HG03460 (cell line): ENCODE data around the gene FLVCR2.

ENCODE experiments used
- ATAC-seq: cut with Tn5 transposase; IDR thresholded peaks from one replicate; pipeline ENCODE4 v1.9.1; 2021; ENCODE audit not compliant: unreplicated experiment

FLVCR2 gene

DNA sequence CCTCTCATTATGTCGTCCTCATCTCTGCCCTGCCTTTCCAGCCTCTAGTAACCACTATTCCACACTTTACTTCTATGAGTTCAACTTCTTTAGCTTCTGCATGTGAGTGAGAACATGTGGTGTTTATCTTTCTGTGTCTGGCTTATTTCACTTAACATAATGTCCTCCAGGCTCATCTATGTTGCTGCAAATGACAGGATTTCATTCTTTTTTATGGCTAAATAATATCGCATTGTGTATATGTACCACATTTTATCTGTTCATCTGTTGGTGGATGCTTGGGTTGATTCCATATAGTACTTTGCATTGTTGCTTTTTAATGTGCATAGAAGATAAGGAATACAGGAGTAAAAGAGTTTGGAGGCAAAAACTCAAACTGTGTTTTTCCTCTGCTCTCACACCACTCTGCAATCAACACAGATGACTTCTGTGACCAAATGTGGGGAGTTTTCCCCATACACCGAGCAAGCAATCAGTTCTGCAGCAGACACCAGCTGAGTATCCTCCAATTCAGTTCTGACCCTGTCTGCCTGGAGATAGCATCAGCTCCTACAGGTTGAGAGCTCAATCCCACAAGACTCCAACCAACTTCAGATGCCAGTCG is 24.6 kb upstream of the FLVCR2 start:
- ATAC-seq = no peak

DNA sequence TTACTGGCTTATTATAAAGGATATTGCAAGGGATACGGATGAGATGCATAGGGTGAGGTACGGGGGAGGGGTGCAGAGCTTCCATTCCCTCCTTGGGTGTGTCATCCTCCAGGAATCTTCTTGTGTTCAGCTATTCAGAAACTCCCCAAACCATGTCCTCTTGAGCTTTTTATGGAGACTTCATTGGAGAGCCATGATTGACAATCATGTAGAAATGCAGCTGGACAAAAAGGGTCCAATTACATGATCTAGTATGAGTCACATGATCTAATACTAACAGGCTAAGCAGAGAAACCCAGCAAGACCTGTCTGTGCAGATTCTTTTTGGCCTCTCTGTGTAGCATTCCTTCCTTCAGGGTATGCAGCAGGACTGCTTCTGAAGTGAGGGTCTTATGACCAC is 23.9 kb upstream of the FLVCR2 start:
- ATAC-seq = no peak

DNA sequence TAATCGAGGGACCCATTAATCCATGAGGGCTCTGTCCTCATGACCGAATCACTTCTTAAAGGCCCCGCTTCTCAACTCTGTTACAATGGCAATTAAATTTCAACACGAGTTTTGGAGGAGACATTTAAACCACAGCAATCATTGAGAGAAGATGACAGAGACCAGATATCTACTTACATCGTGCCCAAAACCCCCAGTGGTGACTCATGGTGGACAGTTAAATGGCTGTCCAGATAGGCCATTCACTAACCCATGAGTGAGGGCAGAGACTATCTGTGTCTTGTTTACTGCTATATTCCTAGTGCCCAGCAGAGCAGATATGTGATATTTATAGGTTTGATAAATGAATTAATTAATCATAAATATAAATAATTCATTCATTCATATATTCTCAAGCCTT is 20.0 kb upstream of the FLVCR2 start:
- ATAC-seq = no peak

DNA sequence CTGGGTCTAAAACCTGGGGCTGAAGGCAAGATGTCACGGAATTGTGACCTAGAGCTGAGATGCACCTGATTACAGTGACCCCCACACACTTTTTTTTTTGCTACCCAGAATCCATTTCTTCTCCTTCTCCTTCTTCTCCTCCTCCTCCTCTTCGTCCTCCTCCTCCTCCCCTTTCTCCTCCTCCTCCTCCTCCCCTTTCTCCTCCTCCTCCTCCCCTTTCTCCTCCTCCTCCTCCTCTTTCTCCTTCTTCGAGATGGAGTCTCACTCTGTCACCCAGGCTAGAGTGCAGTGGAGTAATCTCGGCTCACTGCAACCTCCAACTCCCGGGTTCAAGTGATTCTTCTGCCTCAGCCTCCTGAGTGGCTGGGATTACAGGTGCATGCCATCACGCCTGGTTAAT is 19.4 kb upstream of the FLVCR2 start:
- ATAC-seq = no peak

DNA sequence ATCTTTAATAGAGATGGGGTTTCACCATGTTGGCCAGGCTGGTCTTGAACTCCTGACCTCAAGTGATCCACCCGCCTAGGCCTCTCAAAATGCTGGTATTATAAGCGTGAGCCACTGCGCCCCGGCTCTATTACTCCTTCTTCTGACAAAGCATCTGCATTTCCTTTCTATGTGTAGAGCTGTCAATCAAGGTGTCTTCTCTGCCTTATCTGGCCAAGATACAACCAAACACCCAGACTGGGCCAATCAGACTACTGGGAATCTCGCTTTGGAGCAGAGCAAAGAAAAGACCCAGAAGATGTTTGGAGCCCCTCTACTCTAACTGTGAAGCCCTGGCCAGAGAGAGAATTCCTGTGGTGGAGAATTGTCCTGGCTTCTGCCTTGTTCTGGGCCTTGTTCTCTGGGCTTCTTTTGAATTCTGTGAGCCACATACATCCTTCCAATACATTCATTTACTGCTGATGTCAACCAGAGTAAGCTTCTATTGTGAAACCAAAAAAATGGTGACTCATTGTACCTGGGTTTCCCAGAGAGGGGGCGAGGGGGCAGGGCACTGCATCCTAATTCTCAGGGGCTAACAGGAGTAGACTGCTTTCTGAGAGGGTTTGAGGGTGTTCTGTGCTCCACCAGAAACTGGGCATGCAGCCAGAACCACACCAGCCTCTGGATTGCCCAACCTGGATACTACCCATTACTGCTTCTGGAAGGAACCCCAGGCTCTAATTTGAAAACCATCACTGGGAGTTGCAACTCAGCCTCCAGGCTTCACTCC is 18.8 kb upstream of the FLVCR2 start:
- ATAC-seq = no peak

GRCh38 chr14:75561013-75561432 is 17.4 kb upstream of the FLVCR2 start:
- no peak for ATAC-seq

DNA sequence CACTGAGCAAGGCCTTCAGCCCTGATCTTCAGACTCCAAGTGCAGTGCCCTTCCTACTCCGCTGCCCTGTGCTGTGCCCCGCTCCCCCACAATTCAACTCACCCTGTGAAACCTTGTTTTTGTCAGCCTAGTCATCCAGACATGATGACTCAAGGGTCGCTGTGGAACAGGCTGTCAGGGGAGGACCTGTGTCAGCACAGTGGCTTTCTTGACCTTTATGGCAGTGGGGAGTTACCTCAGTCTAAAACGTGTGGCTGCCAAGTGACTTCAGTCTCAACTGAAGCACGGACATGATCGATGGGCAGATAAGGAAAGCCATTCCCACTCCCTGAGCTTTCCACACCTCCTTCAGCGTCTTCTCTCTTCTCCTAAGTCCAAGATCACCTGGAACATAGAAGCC is 16.3 kb upstream of the FLVCR2 start:
- no peak for ATAC-seq

DNA sequence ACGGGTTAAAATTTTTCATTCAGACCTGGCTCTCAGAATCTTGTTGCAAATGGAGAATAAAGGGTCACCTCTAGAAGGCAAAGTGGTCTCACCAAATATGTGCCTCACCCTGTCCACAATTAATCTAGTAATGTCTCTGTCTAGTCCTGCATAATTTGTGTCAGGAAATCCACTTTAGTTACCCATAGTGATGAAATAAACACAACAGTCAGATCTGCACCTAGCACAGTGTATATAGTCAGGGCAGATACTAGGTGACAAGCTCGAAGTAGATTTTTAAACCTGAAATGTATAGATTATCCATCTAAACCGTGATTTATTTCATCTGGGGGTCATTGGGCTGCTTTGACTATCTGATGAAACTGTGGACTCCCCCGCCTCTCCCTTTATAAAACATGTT is 15.9 kb upstream of the FLVCR2 start:
- ATAC-seq = no peak

- ATAC-seq = no peak
Measured at GRCh38 chr14:75563931-75564330, 14.5 kb upstream of the FLVCR2 start.

DNA sequence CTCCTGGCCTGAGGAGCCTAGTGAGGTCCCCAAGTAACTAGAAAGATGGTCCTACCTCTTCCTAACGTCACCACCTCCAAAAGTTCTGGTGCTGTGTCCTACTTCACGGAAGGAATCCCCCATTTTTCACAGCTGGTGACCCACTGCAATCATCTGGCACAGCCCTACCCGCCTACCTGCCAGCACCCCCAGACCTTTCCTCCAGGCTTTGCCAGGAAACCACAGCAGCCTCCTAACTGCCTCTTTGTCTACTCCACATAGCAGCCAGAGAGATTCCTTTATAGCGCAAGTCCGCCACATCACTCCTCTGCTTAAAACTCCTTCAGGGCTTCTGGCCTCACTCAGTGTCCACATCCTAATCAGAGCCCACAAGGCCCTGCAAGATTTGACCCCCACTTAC is 13.4 kb upstream of the FLVCR2 start:
- no peak for ATAC-seq

DNA sequence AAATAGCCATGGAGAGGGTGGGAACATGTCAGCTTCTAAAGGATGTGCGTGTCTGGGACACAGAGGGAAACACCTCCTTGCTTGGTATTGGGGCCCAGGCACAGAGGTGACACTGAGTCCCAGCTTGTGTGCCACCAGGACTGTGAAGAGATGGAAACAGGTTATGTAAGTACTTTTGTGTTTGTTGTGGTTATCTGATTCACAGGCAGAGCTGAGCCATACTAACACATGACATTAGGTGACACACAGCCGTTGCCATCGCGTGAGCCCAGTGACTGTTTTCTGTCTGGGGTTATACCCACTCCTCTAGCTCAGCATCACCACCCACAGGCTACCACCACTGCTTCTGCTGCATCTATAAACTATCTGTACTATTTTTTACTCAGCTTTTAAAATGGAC is 12.1 kb upstream of the FLVCR2 start:
- no peak for ATAC-seq

DNA sequence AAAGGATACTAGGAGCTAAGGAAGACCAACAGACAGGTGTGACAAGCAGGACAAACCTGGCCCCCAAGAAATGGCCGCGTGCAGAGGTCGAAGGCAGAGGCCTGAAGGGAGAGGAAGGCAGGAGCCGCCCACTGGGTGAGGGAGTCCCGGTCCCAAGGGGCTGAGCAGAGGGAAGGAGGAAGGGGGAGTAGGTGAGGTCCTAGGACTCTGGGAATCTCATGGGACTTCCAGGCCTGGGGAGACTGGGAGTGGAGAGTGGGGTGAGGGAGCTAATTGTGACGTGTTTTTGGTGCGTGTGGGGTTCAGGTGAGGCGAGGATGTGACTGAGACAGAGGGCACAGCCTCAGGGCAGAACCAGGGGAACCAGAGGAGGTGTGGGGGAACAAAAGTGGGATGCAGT is 11.7 kb upstream of the FLVCR2 start:
- ATAC-seq = no peak

- ATAC-seq = no peak
Measured at GRCh38 chr14:75568140-75568539, 10.3 kb upstream of the FLVCR2 start.

DNA sequence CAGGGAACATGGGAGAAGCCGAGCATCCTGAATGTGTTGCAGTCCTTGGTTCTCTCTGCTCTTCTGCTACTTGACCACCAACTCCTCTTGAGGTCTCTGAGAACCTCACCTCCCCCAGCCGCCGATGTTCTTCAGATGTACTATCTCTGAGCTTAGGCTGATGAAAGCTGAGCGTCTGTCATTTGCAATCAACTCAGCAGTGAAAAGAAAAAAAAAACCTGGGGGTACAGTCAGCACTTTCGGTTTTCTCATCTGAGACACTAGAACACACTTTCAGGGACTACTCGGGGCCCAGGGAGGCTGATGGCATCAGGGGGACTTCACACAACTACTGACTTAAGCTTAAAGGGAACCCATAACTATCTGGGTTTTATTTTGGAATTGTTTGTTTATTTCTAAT is 9.6 kb upstream of the FLVCR2 start:
- no peak for ATAC-seq

GRCh38 chr14:75570797-75571196 is 7.6 kb upstream of the FLVCR2 start:
- ATAC-seq = no peak

DNA sequence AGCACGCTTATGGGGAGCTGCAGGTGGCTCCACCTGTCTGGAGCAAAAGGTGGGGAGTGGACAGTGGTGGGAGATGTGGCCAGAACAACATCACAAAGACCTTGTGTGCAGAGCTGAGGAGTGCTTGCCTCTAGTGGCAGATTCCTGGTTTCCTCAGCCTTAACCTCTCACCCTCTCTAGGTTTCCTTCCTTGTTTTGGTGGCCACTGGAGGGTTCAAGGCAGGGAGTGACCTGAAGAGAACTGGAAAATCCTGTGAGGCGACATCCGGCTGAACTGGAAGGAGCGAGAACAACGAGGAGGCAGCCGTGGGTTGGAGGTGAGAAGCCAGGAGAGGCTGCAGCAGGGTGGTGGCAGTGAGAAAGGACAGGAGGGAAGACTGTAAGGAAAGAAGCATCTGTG is 6.3 kb upstream of the FLVCR2 start:
- ATAC-seq = no peak

- ATAC-seq = no peak
Measured at GRCh38 chr14:75577090-75577489, 1.3 kb upstream of the FLVCR2 start.

DNA sequence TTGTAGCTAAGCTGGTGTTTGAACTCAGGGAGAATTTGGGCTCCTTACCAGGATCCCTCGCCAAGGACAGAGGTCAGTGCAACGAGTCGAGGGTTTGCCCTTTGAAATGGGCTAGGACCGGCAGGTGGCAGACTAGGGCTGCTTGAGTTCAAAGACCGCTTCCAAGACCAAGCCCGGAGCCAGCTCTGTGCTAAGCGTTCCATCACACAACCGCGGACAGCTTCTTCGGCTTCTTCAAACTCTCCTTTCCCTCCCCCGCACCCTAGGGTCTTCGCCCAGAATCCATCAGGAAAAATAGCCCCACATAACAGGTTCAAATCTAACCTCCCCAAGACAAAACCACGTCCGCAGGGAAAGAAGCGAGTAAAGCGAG is 705 bp upstream of the FLVCR2 start:
- ATAC-seq = no peak

DNA sequence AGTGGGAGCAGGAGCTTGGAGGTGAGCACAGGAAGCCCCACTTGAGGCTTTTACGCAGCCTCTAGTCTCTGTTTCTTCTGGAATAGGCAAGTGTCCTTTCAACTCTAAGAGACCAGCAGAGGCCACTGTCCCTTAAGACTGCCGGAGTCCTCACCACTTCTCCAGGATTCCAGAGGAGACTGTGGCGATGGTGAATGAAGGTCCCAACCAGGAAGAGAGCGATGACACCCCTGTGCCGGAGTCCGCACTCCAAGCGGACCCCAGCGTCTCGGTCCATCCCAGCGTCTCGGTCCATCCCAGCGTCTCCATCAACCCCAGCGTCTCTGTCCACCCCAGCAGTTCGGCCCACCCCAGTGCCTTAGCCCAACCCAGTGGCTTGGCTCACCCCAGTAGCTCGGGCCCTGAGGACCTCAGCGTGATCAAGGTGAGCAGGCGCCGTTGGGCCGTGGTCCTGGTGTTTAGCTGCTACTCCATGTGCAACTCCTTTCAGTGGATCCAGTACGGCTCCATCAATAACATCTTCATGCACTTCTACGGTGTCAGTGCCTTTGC is 442 bp downstream of the FLVCR2 start:
- ATAC-seq = no peak

- no peak for ATAC-seq
Measured at GRCh38 chr14:75579338-75579864, 981 bp downstream of the FLVCR2 start.

GRCh38 chr14:75579882-75580281 is 1.5 kb downstream of the FLVCR2 start:
- ATAC-seq = no peak

- no peak for ATAC-seq
Measured at GRCh38 chr14:75587388-75587787, 9.0 kb downstream of the FLVCR2 start.
